ENCODE data around the gene GLRB.
"Not testable (repeated sequence)": the region's sequence is repeated elsewhere in the genome, so short reads cannot be mapped to it uniquely, and the experiment has no call there.

Gene GLRB

DNA sequence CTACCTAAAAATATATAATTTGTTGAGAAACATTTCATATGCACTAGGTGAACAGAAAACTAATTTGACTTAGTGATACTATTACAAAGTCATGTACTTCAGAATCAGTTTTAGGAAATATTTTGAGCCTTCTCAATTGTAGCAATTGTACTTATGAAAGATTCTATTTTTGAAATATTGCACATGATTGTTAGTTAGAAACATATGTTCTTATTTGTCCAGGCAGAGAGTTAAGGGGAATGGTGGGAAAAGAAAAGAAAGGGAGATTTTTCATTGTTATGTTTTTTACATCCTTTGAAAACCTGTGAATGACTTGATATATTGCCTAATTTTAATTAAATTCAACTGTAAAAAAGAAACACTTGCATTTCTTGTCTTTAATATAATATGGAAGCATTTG is 66.0 kb downstream of the GLRB start:
- DNase-seq, result no peak

DNA sequence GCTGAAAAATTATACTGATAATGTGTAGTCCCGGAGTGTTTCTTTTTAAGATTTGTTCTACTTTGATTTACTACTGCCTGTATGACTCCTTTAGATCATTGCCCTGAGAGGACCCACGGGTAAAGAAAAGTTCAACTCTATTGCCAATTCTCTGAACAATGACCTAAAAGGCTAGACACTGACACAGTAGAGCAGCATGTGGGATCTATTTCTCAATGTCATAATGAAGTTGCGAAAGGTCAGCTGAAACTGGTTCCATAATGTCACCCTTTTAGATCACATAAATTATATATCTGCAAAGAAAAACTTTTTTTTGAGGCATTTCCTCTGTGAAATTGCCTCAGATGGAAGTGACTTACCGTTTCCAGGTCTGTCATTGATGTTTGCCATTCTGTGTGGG is 67.4 kb downstream of the GLRB start:
- no peak for DNase-seq

DNA sequence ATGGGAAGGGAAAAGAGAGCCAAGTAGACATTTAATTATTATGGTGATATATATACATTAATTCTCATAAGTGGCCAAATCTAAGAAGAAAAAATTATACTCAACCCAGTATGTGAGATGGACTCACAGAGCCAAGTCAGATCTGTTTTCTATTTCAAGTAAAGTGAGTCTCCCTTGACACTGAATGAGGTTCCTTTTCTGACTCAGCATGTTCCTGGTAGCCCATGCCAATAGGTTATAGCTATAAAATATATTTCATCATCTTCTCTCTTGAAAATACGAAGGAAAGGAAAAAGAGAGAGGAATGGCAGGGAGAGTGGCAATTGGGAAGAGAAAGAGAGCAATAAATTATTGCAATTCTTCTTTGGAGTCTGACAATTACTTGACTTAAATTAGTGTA is 75.8 kb downstream of the GLRB start:
- no peak for DNase-seq

DNA sequence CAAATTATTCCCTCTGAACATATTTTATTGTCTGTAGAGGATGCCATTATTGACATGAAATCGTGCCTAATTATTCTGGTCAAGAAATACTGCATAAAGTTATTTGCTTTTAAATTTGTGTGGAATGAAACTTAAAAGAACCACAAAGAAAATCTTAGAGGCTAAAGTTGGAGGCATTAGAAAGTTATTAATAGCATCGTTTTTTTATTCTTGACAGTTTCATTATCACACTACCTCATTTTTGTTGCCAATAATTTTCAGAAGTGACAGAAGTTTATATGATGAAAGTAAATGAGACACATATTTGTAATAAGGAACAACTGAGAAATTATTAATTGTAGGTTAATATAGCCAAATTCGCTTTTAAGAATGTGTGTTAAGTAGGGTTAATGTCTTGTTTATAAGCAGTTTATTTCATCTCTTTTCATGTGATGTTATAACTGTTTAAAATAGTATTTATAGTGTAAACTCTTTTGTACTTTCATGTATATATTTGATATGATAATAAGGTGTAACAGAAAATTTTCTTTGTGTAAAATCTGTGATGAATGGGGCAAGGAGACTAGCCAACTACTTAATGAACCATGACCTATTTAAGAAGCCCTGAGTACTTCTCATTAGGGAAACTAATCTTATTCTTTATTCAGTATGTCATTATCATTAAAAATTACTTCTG is 90.1 kb downstream of the GLRB start:
- DNase-seq, result no peak

DNA sequence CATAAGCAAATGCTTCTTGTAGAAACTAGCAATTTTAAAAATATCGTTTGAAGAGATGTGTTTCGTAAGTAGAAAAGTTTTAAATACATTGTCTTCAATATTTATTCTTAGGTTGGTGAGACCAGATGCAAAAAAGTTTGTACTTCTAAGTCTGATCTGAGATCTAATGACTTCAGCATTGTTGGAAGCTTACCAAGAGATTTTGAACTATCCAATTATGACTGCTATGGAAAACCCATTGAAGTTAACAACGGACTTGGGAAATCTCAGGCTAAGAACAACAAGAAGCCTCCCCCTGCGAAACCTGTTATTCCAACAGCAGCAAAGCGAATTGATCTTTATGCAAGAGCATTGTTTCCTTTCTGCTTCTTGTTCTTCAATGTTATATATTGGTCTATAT is 94.4 kb downstream of the GLRB start:
- no peak for DNase-seq

DNA sequence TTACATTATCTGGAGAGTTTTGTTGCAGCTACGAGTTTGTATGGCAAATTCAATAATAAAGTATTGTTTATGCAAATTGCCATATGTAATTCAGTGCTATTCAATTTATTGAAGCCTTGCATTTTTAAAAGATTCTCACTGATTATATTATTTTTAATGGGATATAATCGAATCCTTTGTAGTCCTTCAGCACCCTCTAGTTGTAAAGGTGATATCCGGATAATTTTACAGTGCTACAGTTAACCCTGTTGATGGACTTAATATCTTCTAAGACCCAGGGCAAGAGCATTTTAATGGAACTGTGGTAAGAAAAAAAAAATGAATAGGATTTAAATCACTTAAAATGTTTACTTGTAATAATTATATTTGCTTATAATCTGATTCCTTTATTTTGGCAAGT is 96.1 kb downstream of the GLRB start:
- DNase-seq, result no peak

DNA sequence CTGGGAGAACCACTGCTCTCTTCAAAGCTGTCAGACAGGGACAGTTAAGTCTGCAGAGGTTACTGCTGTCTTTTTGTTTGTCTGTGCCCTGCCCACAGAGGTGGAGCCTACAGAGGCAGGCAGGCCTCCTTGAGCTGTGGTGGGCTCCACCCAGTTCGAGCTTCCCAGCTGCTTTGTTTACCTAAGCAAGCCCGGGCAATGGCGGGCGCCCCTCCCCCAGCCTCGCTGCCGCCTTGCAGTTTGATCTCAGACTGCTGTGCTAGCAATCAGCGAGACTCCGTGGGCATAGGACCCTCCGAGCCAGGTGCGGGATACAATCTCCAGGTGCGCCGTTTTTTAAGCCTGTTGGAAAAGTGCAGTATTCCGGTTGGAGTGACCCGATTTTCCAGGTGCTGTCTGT is 104.3 kb downstream of the GLRB start:
- DNase-seq, result not testable (repeated sequence)

DNA sequence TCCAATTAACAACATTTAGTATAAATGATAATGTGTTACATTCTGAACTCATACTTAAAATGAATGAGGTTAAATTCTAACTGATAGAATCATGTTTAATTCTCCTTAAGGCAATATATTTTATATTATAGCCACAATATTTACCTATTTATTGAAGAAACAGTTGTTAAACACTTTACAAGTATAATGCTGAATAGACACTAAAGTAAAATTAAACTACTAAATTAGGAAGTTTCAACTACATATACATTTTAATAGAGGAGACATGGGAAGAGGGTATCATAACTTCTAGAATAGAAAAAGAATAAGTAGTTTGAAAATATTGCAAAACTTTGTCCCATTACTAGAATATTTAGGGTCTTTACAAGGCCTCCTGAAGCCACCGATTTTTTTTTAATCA is 108.3 kb downstream of the GLRB start:
- no peak for DNase-seq

DNA sequence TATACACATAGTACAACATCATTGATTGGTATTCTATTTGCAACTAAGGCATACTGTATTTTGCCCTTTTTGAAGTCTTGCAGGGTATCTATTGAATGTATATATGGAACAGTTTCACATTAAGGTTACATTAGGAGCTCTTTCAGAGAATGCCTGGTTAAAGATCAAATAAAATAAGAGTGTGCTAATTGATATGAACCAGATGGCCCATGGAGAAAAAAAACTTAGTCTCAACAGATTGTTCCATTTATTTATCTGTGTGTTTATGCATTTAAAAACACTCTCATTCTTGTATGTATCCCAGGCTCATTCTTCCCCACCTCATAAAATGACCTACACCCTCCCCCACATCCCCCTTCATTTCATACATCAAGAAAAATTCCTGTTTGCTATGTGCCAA is 109.4 kb downstream of the GLRB start:
- DNase-seq, result no peak

DNA sequence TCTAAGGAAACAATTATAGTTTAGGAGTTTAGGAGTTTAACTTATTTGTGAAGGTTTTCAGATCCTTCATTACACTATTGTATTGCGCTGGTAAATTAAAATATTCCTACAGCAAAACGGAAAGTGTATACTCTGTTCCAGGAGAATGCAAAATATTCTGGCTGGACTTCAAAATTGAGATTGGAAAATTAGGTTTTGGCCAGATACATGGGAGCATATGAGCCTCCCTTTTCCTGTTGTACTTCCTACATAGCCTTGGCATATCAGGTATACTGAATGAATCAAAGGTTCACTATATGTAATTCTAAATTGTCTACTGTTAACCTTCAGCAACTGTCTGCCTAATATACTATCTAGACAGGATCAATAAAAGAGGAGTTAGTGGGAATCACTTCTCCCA is 119.4 kb downstream of the GLRB start:
- DNase-seq, result no peak

DNA sequence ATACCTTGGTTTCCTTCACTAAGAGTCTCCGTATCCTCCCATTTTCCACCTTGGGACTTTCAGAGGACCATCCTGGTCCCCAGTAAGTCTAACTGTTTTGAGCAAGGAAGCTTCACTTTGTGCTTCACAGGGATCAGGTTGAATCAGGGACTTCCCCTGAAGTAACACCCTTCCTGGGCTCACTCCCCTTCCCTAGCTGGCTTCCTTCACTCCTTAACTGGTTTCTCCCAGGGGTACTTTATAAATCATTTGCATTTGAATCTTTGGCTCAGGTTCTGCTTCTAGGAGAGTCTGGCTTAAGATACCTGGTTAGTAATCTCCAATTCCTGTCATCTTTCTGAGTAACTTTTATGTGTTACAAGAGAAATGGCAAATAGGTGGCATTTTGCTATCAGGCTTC is 120.1 kb downstream of the GLRB start:
- no peak for DNase-seq

DNA sequence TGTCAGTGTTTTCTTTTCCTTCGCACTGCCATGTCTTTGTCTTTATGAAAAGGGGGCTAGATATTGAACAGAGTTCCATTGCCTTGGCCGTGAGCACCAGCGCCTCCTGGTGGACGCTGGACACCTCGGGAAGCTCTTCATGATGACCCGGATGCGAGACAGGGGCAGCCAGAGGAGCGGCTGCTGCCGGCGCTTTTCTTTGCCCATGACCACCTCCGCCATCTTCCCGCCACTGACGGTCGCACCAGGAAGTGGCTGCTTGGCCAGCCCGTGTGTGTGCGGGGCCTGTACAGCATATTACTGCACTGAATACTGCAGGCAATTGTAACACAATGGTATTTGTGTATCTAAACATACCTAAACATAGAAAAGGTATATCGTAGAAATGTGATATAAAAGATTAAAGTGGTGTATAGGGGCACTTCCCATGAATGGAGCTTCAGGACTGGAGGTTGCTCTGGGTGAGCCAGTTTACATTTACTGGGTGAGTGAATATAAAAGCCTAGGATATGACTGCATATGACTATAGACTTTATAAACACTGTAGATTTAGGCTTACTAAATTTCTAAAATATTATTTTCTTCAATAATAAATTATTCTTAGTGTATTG is 128.8 kb downstream of the GLRB start:
- no peak for DNase-seq

DNA sequence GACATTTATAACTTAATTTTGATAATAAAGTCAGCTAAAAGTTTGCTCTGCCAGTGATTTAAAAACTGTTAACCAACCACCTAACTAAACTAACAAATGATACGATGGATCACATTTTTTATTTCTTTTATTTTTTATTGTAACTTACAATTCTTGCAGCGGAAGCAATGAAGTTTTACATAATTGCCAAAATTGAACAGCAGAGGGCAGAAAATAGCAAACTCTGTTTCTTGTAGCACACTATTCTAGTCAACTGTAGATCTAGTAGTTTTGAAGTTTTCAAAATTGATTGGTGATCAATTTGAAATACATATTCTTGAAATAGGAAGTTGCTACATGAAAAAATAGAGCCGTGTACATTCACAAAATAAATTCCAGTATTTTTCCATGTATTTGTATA is 141.8 kb downstream of the GLRB start:
- no peak for DNase-seq

DNA sequence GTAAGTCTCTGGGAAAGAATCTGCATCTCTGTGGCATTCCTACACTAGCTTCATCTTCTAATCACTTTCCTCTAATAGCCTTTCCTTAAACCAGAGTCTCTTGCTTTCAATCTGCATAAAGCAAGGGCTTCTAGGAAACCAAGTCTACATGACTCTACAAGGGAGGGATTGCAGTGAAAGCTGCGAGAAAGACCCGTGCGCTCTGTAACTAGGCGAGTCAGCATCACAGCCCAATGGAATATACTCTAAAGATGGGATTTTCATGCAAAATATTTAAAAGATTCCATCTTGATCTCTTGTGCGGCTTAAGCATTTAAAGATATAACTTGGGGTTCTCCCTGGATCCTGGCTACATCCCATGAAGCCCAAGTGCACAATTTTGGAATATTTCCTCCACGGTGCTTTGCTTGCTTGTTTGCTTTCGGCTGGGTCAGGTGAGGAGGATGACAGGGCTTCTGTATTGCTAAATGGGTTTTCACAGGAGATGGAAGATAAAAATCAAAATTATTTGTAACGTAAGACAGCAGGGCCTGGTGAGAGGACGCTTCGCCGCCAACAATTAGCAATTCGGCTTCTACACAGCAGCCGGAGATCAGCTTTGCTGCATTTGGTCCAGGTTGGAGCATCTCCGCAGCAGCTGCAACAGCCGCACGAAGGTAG is 143.9 kb downstream of the GLRB start:
- DNase-seq, result no peak

DNA sequence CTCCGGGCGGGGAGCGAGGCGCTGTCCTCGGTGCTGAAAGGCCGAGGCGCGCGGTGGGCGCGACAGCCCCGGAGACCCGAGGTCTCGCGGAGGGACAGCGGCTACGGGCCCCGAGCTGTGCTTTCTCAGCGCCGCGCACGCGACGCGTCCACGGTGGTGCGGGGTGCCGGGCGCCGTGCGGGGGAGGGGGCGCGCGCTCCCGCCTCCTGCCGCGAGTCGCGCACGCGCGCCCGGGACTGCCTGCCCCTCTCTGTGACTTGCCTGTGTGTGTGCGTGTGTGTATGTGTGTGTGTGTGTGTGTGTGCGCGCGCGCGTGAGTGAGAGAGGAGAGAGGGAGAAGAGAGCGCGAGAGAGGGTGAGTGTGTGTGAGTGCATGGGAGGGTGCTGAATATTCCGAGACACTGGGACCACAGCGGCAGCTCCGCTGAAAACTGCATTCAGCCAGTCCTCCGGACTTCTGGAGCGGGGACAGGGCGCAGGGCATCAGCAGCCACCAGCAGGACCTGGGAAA is 144.5 kb downstream of the GLRB start, which contains the start of gene GRIA2:
TSS of gene GRIA2 (plus strand) at position 358 of the 511 bp plus-strand sequence. CDS start 315 bp downstream, outside the sequence.
- DNase-seq, result no peak

DNA sequence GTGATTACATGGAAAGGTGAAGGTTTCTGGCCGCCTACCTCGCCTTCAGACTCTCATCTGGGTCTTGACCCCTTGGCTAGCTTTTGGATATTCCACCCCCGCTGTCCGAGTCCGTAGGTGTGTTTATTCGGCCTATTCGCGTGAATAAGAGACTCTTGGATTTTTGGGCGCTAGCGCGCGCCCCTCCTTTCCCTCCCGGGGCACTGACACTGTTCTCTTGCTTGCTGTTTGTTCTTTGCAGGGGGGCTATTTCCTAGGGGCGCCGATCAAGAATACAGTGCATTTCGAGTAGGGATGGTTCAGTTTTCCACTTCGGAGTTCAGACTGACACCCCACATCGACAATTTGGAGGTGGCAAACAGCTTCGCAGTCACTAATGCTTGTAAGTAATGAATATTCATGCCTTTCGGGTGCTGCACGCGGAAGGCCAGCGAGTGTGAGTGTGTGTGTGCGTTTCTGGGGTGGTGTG is 145.5 kb downstream of the GLRB start:
- no peak for DNase-seq
